Mammary epithelial cell (primary cell): Measurements from ENCODE around the gene HSFX3.
"Not testable (repeated sequence)": the region's sequence is repeated elsewhere in the genome, so short reads cannot be mapped to it uniquely, and the experiment has no call there.

ENCODE experiments used
- CTCF ChIP-seq, 2 donors: IDR thresholded peaks in 1 of 2; conservative IDR thresholded peaks in 1 of 2; 2 replicates each; pipeline ENCODE4 v1.5.1; 2011 to 2012; ENCODE audit warnings: inconsistent platforms in 2 of 2, low read length in 2 of 2, mild to moderate bottlenecking in 2 of 2, control low read depth in 1 of 2, low read depth in 1 of 2; ENCODE audit not compliant: insufficient read depth in 1 of 2; ENCODE audit errors: extremely low read depth in 1 of 2
- EZH2 ChIP-seq: IDR thresholded peaks from 2 replicates; pipeline ENCODE4 v1.6.1; 2012; ENCODE audit warnings: low read length, inconsistent platforms, borderline replicate concordance

- not testable (repeated sequence) for TF ChIP-seq CTCF (conservative IDR thresholded peaks at IDR 0.05 in 1 of 2, IDR thresholded peaks at IDR 0.05 in 1 of 2; ENCODE audit: extremely low read depth in 1 of 2, insufficient read depth in 1 of 2, low read depth in 1 of 2, low read length in 2 of 2); EZH2
Measured at GRCh38 chrX:149546962-149547361, 2.8 kb downstream of the HSFX3 start.
